H1 (cell line): ENCODE results near the gene NAALADL1. TPM values are rescaled to one million over a fixed set of nuclear protein-coding genes. Genes with fewer than 3 reads are reported as not detected.

ENCODE experiments used
- CHD1 ChIP-seq: IDR thresholded peaks from 2 replicates; pipeline ENCODE4 v1.6.1; 2012; ENCODE audit warnings: low read depth, low read length, improper control_type of control experiment
- CHD2 ChIP-seq: IDR thresholded peaks from 2 replicates; pipeline ENCODE4 v1.6.1; 2012; ENCODE audit warnings: low read length, improper control_type of control experiment
- CREB1 ChIP-seq: IDR thresholded peaks from 2 replicates; pipeline ENCODE4 v1.6.1; 2012; ENCODE audit warnings: inconsistent platforms
- CTBP2 ChIP-seq: IDR thresholded peaks from 2 replicates; pipeline ENCODE4 v1.7.0; 2011; ENCODE audit warnings: borderline replicate concordance, mild to moderate bottlenecking, moderate library complexity, mixed read lengths, low read length; ENCODE audit not compliant: insufficient read depth, insufficient read length
- EP300 ChIP-seq, 2 experiments: IDR thresholded peaks; 1 replicate in 1 of 2; 2 replicates in 1 of 2; pipeline ENCODE4 v1.6.1; 2011 to 2012; ENCODE audit warnings: low read depth in 2 of 2, low read length in 2 of 2, mild to moderate bottlenecking in 2 of 2, borderline replicate concordance in 1 of 2, inconsistent platforms in 1 of 2, moderate library complexity in 1 of 2
- KDM1A ChIP-seq: fragments of 200-600, 300-600 bp; sonication (generic); IDR thresholded peaks from 2 replicates; pipeline ENCODE4 v1.7.1; 2016; ENCODE audit warnings: mild to moderate bottlenecking, low read length, borderline replicate concordance
- POLR2AphosphoS5 ChIP-seq: IDR thresholded peaks from 2 replicates; pipeline ENCODE4 v1.6.1; 2011; ENCODE audit warnings: low read depth, low read length
- POU5F1 ChIP-seq: IDR thresholded peaks from 2 replicates; pipeline ENCODE4 v1.6.1; 2011; ENCODE audit warnings: low read depth, mild to moderate bottlenecking, low read length, moderate library complexity
- RNF2 ChIP-seq: fragments of 200-900, 300-1000 bp; sonication (generic); IDR thresholded peaks from 2 replicates; pipeline ENCODE4 v1.7.1; 2016; ENCODE audit warnings: borderline replicate concordance, low read depth, mild to moderate bottlenecking, antibody characterized with exemption, low read length; ENCODE audit not compliant: poor library complexity, severe bottlenecking; ENCODE audit errors: missing control alignments
- SAP30 ChIP-seq: fragments of 300-600 bp; sonication (generic); IDR thresholded peaks from 2 replicates; pipeline ENCODE4 v1.7.1; 2012; ENCODE audit warnings: low read length, moderate library complexity, mild to moderate bottlenecking, inconsistent platforms; ENCODE audit not compliant: insufficient read depth, insufficient replicate concordance
- SIN3A ChIP-seq, 2 experiments: IDR thresholded peaks in 1 of 2; conservative IDR thresholded peaks in 1 of 2; 2 replicates each; pipeline ENCODE4 v1.6.1; 2011 to 2012; ENCODE audit warnings: low read length in 2 of 2, improper control_type of control experiment in 1 of 2, low read depth in 1 of 2, mild to moderate bottlenecking in 1 of 2
- SIX5 ChIP-seq: IDR thresholded peaks from 2 replicates; pipeline ENCODE4 v1.6.1; 2011; ENCODE audit warnings: mild to moderate bottlenecking, low read depth, low read length
- TCF12 ChIP-seq: IDR thresholded peaks from 2 replicates; pipeline ENCODE4 v1.6.1; 2011; ENCODE audit warnings: low read depth, mild to moderate bottlenecking, low read length
- USF2 ChIP-seq: IDR thresholded peaks from 2 replicates; pipeline ENCODE4 v1.6.1; 2011; ENCODE audit warnings: low read length, improper control_type of control experiment
- YY1 ChIP-seq: IDR thresholded peaks from 2 replicates; pipeline ENCODE4 v1.6.1; 2011; ENCODE audit warnings: low read depth, mild to moderate bottlenecking, low read length
- polyA plus RNA-seq, 7 experiments: library from polyadenylated mRNA; depleted of rRNA in 3 of 7; stranded (reverse) in 5 of 7; unstranded in 2 of 7; fragments of >200 nt in 5 of 7; fragments of 200-250 nt in 2 of 7; gene quantifications; 1 replicate in 5 of 7; 2 replicates in 1 of 7; 4 replicates in 1 of 7; pipeline versions ENCODE4 v1.2.1 to v1.2.3, GENCODE V29; 2011 to 2013; ENCODE audit warnings: missing spikeins in 2 of 7, mixed read lengths in 2 of 7
- total RNA-seq: library from RNA; stranded (reverse); fragmentation: NEBNext Ultra II Directional; extraction: Animal tissue kit (Norgen Biotek cat#: 25700); gene quantifications from 2 replicates; pipeline ENCODE4 v1.2.1, GENCODE V29; 2021
- TF ChIP-seq, protein P1 (sequence below): IDR thresholded peaks from 2 replicates; pipeline ENCODE4 v1.6.1; 2012; ENCODE audit warnings: inconsistent platforms
- TF ChIP-seq, protein P2 (sequence below): IDR thresholded peaks from 2 replicates; pipeline ENCODE4 v1.6.1; 2012; ENCODE audit warnings: low read length, inconsistent platforms

NAALADL1 gene
- total and polyA plus RNA-seq, 2 of the 8 experiments (the other 6 are each of a cell fraction or from before 2014, with no cell fraction given), result 7.5 to 9.9 TPM

- TF ChIP-seq USF2 (0 out of 2 replicates have a peak, but pooled peaks have one; percentile 3), RNF2 (no peak), POU5F1 (no peak), SIX5 (no peak), CTBP2 (no peak), EP300 (IDR thresholded peaks at IDR 0.05; ENCODE audit: borderline replicate concordance in 1 of 2, low read depth in 2 of 2, low read length in 2 of 2) (0 out of 3 replicates have a peak, but pooled peaks of 1 of the 2 experiments have one; percentile 31), CREB1 (peak; percentile 67), CHD1 (no peak), TCF12 (no peak), POLR2AphosphoS5 (peak; percentile 19; the same call in 1 of the 2 replicates), SAP30 (no peak), CHD2 (0 out of 2 replicates have a peak, but pooled peaks have one; percentile 5), KDM1A (0 out of 2 replicates have a peak, but pooled peaks have one; percentile 11), SIN3A (conservative IDR thresholded peaks at IDR 0.05 in 1 of 2, IDR thresholded peaks at IDR 0.05 in 1 of 2; ENCODE audit: low read depth in 1 of 2, low read length in 2 of 2) (peak; percentile 46 to 50; a peak in 1 of 4 replicates), YY1 (peak; percentile 6; the same call in 1 of the 2 replicates)
- TF ChIP-seq, protein P1, sequence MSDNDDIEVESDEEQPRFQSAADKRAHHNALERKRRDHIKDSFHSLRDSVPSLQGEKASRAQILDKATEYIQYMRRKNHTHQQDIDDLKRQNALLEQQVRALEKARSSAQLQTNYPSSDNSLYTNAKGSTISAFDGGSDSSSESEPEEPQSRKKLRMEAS, result peak; percentile 97
- TF ChIP-seq, protein P2, sequence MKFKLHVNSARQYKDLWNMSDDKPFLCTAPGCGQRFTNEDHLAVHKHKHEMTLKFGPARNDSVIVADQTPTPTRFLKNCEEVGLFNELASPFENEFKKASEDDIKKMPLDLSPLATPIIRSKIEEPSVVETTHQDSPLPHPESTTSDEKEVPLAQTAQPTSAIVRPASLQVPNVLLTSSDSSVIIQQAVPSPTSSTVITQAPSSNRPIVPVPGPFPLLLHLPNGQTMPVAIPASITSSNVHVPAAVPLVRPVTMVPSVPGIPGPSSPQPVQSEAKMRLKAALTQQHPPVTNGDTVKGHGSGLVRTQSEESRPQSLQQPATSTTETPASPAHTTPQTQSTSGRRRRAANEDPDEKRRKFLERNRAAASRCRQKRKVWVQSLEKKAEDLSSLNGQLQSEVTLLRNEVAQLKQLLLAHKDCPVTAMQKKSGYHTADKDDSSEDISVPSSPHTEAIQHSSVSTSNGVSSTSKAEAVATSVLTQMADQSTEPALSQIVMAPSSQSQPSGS, result no peak; the same call in 1 of the 2 replicates
Measured at GRCh38 chr11:65027213-65028067, 30.9 kb downstream of the NAALADL1 start, which contains the start of gene SNX15 (continued).
